ENCODE measurements around the gene TMEM209.
A peak's percentile ranks its signal among the peaks of the same experiment; 100 is the strongest.
"Not testable (repeated sequence)": the region's sequence is repeated elsewhere in the genome, so short reads cannot be mapped to it uniquely, and the experiment has no call there.

TMEM209 gene

DNA sequence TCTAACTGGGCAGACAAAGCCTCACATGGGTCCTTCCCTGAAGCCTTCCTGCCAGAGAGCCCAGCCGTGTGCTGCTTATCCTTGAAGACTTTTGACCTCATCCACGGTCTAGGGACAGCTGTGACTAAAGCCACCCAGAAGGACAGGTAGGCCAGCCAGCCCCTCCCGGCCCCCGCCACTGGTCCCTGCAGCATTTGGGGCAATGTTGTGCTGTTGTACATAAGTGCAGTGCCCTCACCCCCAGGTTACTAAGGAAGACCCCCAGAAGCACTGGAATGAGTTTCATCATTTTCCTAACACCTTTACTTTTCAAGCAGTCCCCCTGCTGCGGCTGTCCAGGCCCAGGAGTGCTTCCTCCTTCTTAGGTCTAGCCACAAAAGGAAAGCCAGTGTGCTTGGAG lies 43.0 kb downstream of the TMEM209 start:
- DNase-seq (ENCODE audit: low spot score): no peak

DNA sequence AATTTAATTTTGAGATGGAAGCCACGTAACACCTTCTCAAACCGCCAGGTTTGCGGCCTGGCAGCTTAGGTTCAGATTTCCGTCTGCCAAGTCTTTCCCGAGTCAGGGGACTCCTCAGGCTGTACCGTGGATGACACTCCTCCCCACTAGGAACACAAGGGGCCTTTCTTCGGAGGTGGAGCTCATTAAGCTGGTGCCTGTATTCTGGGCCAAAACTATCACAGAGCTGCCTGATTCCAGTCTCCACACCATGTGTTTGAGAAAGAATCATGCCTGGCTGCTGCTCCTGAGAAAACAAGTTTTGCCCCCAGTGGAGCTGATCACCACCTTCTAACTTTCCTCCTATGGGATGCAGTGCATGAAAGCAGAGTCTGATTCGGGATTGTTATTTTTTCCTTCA lies 44.8 kb downstream of the TMEM209 start:
- DNase-seq (ENCODE audit: low spot score): no peak

DNA sequence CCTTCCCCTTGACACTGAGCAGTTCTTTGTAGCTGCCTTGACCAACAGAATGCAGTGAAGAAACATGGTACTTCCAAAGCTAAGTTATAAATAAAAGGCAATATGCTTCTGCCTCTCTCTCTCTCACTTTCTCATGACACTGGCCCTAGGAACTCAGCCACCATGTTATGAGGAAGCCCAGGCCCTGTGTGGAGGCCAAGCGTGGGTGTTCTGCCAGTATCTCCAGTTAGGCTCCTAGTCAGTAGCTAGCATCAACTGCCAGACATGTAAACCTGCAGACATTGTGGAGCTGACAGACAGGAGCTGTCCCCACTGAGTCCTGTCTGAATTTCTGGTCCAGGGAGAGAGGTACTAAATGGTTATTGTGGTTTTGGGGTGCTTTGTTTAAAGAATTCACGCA lies 45.2 kb downstream of the TMEM209 start:
- no peak for DNase-seq (ENCODE audit: low spot score)

DNA sequence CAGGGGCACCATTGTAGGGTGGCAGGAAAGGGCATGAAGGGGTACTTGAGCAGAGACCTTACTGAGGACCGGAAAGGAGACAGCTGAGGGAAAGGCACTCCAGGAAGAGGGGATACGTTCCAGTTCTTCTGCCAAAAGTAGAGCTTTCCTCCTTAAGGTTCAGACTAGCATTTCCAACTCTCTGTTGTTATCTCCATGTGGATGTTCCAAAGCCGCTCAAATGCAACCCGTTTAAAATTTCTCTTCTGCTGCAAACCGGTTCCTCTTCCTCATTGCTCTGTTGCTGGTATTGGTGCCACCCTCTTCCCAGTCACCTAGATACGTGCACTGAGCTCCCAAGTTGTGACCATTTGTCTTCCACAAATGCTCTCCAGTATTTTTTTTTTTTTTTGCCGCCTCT lies 47.5 kb downstream of the TMEM209 start:
- DNase-seq (ENCODE audit: low spot score): no peak

DNA sequence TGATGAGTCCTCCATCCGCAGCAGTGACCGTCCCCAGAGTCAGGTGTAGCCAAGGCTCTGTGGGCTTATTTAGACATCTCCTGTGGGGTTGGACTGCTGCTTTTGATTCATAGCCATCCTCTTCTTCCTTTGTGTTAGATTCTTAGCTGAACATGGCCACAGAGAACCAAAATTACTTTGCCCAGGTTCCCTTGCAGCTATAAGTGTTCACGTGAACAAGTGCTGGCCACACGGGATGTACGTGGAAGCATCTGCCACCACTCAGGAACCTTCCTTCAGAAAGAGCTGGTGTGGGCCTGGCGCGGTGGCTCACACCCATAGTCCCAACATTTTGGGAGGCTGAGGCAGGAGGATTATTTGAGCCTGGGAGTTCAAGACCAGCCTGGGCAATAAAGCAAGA lies 49.1 kb downstream of the TMEM209 start:
- no peak for DNase-seq (ENCODE audit: low spot score)

DNA sequence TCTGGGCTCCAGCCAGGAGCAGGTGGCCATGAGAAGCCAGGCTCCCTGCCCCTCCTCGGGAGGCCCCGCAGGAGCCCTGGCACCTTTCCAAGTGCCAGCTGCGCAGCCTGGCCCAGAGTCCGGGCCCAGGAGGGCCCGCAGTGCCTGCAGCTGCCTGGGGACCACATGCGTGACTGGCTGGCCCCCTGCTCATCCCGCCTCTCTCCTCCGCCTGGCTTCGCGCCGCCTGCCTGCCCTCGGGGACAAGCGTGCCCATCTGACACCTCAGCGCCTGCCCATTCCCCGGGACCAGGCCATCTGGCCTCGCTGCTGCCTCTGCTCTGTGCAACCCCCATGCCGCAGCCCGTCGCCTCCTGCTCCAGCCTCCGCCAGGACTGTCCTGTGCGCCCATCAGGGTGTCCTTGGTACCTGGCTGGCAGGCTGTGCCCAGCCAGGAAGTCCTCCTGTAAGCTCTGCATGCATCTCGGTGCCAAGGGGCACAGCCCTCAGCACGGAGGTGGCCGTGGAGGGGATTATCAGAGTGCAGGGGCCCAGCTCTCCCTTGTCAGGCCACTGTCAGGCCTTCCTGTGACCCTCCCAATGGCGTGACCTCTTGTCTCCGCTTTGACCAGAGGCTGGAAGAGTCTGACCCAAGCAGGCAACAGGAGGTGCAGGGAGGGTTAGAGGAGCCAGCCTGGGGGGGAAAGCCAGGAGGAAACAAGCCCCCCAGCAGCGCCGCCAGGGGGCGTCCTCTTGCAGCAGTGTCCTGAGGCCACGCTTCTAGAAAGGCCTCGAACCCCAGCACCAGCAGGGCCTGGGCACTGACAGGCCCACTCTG lies 50.5 kb downstream of the TMEM209 start:
- DNase-seq (ENCODE audit: low spot score): peak; percentile 81

DNA sequence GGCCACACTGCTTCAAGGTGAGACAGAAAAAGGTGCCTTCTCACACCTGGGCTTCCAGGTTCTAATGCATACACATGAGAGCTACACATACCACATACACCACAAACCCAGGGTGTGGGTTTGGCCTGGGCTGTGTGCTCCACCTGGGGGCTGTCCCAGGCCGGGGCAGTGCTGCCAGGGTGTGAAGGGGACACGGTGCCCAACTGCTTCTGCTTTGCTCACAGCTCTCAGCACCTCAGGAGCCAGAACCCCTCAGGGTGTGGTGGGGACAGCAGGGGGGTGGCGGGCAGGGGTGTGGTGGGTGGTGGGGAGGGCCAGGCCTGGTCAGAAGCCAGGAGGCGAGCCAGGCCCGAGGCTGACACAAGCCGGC lies 51.1 kb downstream of the TMEM209 start:
- no peak for DNase-seq (ENCODE audit: low spot score)

DNA sequence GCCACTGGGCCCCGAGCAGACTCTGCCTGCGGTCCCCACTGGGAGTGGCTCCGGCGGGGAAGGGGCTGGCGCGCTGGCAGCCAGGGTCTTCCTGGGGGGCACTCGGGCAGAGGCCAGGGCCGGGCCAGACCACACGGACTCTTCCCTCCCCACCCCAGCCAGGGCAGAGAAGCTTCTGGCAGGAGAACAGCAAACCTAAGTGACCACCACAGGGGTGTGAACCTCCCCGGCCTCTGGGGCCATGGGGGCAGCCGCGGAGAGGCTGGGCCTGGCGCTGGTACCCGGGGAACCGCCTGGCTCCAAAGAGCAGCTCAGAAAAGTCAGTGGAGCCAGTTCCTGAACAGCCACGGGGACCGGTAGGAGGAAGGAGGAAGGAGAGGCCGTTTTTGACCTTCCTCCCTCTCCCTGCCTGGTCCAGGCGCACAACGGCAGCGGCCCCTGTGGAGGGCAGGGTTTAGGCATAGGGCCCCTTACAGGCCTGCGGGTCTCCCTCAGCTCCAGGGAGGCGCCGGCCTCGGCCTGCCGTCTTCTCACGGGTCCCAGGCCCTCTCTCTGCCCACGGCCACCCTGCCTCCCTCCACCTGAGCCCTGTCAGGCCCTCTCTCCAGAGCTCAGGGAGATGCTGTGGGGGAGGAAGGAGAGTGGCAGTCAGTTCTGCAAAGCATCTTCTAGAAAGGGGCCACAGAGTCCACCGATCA lies 51.8 kb downstream of the TMEM209 start:
- DNase-seq (ENCODE audit: low spot score): peak; percentile 9

DNA sequence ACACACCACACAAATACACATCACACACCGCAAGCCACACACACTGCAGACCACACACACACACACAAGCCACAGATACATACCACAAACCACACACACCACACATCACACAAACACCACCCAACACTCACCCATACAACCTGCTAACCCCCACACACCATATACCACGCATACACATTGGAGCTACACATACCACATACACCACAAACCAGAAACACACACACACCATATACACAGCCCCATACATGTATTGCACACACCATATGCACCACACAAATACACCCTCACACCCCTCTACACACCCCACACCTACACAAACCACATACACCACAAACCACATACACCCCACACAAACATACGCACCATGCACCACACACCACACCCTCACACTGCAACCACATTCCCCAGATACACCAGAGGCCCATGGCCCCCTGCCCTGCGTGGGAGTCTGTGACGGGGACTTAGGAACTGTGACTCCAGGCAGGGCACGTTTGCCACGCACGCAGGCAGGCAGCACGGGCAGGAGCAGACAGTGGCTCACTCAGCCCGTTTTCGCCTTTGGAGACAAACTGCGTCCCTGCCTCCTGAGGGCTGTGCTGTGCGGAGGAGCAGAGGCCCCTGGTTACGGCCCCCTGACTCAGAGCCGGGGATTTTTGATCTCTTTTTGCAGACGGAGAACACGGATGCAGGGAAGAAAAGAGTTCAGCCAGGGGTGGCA lies 52.6 kb downstream of the TMEM209 start:
- peak; percentile 10 for DNase-seq (ENCODE audit: low spot score)

DNA sequence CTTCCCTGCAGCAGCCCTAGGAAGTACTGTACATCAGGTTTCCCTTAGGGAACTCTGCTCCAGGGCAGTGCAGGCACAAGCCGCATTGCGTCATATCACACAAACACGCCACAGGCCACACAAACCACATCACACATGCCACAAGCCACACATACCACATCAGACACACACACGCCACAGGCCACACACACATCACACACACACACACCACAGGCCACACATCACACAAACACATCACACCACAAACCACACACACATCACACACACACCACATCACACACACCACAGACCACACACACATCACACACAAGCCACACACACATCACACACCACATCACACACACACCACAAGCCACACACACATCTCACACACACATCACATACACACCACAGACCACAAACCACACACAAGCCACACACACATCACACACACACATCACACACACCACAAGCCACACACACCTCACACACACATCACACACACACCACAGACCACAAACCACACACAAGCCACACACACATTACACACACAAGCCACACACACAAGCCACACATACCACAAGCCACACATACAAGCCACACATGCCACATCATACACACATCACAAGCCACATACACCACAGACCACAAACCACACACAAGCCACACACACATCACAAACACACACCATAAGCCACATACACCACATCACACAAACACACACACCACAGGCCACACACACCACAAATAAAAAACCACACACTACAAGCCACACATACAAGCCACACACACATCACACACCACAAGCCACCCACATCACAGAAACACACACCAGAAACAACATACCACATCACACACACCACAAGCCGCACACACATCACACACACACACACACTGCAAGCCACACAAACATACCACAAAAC lies 53.4 kb downstream of the TMEM209 start:
- peak; percentile 2 for DNase-seq (ENCODE audit: low spot score)

DNA sequence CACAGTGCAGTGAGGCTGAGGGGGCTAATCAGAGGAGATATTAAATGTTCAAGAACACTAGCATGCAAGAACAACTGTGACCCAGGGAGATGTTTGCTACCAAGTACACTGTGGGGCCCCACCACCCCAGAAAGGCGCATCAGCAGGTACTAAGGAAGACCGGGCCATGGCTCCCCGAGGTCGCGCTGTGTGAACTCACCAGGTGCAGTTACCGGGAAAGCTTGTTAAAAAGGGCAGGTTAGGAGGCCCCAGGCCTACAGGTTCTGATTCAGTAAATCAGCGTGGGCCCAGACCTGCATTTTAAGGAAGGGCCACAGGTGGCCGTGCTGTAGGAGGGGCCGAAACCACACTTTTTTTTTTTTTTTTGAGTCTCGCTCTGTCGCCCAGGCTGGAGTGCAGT lies 54.6 kb downstream of the TMEM209 start:
- DNase-seq (ENCODE audit: low spot score): peak; percentile 37

DNA sequence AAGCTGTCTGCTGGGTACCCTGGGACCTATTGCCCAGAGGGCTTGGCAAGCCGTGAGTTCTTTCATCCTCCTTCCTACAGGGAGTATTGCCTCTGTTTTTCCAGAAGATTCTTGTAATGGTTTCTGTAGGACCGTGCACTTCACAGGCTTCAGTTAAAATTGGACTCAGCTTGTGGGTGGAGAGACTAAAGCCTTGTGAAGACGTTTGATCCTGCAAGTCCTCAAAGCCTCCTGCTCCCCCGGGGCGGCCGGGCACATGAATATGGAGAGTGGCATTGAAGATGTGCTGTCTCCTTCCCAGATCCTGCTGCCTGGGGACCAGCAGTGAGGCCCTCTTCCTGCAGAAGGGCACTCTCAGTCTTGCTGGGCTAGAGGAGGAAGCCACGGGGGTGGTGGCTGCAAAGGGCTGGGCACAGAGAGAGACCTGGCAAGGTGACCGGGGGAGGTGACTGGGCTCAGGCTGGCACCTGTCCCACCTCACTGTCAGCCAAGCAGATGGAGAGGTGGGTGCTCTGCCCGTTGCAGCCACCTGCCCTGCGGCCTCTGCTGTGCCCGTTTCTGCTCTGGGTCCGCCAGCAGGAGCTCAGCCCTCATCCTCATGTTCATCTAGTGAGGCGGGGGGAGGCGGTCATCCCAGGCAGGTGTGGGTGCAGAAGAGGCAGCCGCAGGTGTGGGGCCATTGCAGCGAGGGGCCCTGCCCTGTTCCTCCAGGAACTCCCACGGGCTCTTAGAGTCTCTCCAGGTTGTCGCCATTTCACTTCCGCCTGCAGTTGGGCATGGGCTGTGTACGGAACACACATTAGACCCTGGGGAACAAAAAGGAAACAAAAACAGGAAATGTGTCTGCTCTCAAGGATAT lies 55.7 kb downstream of the TMEM209 start:
- no peak for DNase-seq (ENCODE audit: low spot score)

DNA sequence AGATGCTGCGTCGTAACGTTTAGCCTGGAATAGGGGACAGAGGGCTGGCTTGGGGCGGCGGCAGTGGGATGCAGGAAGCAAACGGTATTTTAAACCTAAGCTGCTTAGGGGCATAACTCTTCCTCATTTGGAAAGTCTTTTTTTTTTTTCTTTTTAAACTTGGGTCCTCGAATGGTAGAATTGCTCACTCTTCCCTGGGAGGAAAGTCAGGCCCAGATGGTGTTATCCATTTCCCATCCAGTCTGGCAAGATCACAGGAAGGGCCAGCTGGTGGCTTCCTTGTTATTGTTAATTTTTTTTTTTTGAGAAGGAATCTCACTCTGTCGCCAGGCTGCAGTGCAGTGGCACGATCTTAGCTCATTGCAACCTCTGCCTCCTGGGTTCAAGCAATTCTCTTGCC lies 56.6 kb downstream of the TMEM209 start:
- no peak for DNase-seq (ENCODE audit: low spot score)

DNA sequence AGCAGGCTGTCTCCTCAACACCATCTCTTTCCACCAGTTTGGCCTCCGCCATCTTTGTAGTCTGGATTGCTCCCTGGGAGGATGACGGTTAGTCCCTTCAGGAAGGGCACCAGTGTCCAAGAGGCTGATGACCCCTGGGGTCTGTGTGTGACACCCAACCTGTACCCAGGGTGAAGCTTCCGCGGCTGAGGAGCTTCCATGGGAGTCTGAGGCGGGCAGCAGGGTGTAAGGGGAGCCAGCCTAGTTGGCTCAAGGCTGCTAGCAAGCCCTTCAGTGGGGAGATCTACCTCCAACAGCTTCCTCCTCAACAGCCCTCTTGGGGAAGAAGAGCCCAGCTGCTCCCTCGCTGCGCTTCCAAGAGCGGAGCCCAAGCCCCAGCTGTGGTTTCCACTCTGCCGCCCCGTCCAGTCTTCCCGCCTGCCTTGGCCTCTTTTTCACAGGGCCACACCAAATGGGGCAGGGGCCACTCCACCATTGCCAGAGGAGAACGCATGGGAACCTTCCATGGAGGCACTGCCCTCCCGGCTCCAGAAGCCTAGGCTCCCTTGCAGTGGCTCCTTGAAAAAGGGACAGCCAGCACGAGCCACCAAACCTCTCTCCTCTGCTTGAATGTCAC lies 57.4 kb downstream of the TMEM209 start:
- DNase-seq (ENCODE audit: low spot score): no peak

DNA sequence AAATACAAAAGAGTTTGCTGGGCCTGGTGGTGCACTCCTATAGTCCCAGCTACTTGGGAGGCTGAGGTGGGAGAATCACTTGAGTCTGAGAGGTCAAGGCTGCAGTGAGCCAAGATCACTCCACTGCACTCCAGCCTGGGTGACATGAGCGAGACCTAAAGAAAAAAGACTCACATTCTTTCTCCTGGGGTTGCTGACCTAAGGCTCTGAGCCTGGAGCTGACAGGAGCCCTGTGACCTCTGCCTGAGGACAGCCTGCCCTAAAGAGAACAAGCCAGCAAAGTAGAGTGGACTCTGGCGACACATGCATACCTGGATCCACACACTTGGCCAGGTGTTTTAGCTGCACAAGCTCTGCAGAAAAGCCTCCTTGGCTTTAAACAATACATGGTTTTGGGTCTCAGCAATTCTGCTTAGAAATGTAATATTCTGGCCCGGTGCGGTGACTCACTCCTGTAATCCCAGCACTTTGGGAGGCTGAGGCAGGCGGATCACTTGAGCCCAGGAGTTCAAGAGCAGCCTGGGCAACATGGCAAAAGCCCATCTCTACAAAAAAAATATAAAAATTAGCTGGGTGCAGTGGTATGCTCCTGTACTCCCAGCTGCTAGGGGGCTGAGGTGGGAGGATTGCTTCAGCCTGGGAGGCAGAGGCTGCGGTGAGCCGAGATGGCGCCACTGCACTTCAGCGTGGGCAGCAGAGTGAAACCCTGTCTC lies 58.4 kb downstream of the TMEM209 start:
- no peak for DNase-seq (ENCODE audit: low spot score)

DNA sequence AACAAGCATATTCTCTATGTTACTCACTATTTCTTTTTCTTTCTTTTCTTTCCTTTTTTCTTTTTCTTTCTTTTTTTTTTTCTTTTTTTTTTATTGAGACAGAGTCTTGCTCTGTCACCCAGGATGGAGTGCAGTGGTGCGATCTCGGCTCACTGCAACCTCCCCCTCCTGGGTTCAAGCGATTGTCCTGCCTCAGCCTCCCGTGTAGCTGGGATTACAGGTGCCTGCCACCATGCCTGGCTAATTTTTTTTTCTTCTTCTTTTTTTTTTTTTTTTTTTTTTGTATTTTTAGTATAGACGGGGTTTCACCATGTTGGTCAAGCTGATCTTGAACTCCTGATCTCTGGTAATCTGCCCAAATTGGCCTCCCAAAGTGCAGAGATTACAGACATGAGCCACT lies 59.1 kb downstream of the TMEM209 start:
- DNase-seq (ENCODE audit: low spot score): not testable (repeated sequence)

DNA sequence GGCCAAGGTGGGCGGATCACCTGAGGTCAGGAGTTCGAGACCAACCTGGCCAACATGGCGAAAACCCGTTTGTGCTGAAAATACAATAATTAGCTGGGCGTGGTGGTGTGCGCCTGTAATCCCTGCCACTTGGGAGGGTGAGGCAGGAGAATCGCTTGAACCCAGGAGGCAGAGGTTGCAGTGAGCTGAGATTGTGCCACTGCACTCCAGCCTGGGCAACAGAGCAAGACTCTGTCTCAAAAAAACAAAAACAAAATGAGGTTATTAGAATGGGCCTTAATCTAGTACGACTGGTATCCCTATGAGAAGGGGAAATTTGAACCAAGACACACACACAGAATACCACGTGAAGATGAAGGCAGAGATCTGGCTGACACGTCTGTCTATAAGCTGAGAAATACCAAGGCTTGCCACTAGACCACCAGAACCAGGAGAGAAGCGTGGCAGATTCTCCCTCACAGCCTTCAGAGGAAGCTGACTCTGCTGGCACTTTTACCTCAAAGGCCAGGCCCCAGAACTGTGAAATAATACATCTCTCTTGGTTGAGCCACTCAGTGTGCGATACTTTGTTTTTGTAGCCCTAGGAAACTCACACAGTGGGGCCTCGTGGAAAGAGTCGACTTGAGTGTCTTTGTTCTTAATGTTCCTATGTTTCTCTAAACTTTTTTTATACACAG lies 59.6 kb downstream of the TMEM209 start:
- DNase-seq (ENCODE audit: low spot score): no peak

DNA sequence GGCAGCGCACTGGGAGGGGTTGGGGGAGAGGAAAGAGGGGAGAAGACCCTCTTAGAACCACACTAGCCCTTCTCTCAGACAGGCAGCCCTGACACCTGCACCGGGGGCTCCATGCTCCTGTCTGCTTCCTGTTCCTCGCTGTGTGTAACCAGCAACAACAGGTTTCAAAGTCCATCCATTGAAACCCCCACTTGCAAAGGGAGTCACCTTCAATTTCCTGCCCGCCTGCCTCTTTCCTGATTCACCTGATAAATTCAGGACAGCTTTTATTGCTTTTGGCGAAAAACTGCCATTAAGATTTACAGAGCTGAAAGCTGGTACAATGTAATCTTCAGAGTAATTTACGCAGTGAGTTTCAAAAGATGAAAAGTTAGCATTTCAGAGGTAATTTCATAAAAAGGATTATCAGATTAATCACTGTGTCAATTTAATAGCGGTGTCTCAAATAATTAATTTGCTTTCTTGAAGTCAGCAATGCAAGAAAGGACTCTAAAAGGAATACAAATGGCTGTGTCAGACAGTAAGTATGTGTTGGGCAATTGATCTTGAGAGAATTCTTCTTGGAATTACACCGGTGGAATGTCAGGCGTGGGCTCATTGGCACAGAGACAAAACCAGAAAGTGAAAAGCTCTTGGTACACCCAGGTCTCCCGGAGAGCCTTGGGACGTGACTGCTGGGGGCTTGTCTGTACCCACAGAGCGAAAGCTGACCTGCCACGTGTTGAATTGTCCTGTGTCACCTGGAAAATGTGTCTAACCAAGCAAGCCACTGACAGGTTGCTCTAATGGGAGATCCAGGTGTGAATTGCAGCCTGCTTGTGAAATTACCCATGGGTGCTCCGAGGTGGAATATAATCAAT lies 60.7 kb downstream of the TMEM209 start:
- peak; percentile 27 for DNase-seq (ENCODE audit: low spot score)

DNA sequence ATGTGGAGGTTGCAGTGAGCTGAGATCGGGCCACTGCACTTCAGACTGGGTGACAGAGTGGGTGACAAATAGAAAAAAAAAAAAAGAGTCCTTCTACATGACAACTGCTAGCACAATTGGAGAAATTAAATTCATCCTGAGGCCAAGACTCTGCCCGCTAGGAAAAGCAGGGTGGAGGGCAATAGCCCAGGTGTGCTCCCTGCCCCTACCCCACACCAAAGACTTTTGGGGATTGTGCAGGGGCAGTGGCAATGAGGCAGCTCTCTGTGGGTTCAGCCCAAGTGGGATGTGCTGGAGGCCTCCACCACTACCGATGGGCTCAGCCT lies 61.3 kb downstream of the TMEM209 start:
- DNase-seq (ENCODE audit: low spot score): no peak
